OCI-LY3 (cell line): ENCODE data around the gene ZNF77.

ENCODE experiments used
- H2AFZ ChIP-seq: fragments of 200-600, 300-600 bp; shearing (Covaris generic); 2 replicates; pipeline ENCODE4 v1.6.0; 2014; ENCODE audit warnings: antibody characterized with exemption, low read depth, low read length
- H3K27ac ChIP-seq: fragments of 200-600, 300-600 bp; sonication (generic); 2 replicates; pipeline ENCODE4 v1.5.1; 2014; ENCODE audit warnings: mild to moderate bottlenecking, low read length, moderate library complexity, mixed read lengths
- H3K27me3 ChIP-seq: fragments of 200-600, 300-600 bp; sonication (generic); 2 replicates; pipeline ENCODE4 v1.6.1; 2014; ENCODE audit warnings: low read depth, low read length, mixed read lengths
- H3K36me3 ChIP-seq: fragments of 200-600, 300-600 bp; sonication (generic); replicated peaks from 2 replicates; pipeline ENCODE3; 2014; ENCODE audit warnings: low read depth, low read length, mixed read lengths
- H3K4me1 ChIP-seq: fragments of 300-600, 200-600 bp; sonication (generic); 2 replicates; pipeline ENCODE4 v1.6.1; 2014; ENCODE audit warnings: low read length, mixed read lengths
- H3K4me2 ChIP-seq: fragments of 200-600, 300-600 bp; sonication (generic); 2 replicates; pipeline ENCODE4 v1.6.1; 2014; ENCODE audit warnings: low read length, mixed read lengths
- H3K4me3 ChIP-seq: fragments of 300-600, 200-600 bp; sonication (generic); 2 replicates; pipeline ENCODE4 v1.5.1; 2014; ENCODE audit warnings: antibody characterized with exemption, mild to moderate bottlenecking, low read length, moderate library complexity
- H3K79me2 ChIP-seq: fragments of 300-600, 200-600 bp; shearing (Covaris generic); 2 replicates; pipeline ENCODE4 v1.6.1; 2014; ENCODE audit warnings: mild to moderate bottlenecking, low read length, mixed read lengths
- H3K9ac ChIP-seq: fragments of 300-600, 200-600 bp; shearing (Covaris generic); 2 replicates; pipeline ENCODE4 v1.6.0; 2014; ENCODE audit warnings: mild to moderate bottlenecking, low read length, moderate library complexity
- H3K9me3 ChIP-seq: fragments of 200-600, 300-600 bp; shearing (Covaris generic); 2 replicates; pipeline ENCODE4 v1.6.1; 2014; ENCODE audit warnings: low read length, mixed read lengths; ENCODE audit not compliant: insufficient read depth
- H4K20me1 ChIP-seq: fragments of 200-600, 300-600 bp; sonication (generic); 2 replicates; pipeline ENCODE4 v1.6.1; 2016; ENCODE audit warnings: low read length, mixed read lengths; ENCODE audit not compliant: insufficient read depth
- EZH2phosphoT487 ChIP-seq: fragments of 200-600 bp; shearing (Covaris generic); IDR thresholded peaks from 2 replicates; pipeline ENCODE4 v1.6.1; 2018; ENCODE audit warnings: antibody characterized with exemption, mixed run types, low read depth
- TF ChIP-seq, protein P1 (sequence below): fragments of 200-600, 300-600 bp; sonication (generic); IDR thresholded peaks from 2 replicates; pipeline ENCODE4 v1.5.1; 2014; ENCODE audit warnings: antibody characterized with exemption, low read length, low read depth

Gene ZNF77

DNA sequence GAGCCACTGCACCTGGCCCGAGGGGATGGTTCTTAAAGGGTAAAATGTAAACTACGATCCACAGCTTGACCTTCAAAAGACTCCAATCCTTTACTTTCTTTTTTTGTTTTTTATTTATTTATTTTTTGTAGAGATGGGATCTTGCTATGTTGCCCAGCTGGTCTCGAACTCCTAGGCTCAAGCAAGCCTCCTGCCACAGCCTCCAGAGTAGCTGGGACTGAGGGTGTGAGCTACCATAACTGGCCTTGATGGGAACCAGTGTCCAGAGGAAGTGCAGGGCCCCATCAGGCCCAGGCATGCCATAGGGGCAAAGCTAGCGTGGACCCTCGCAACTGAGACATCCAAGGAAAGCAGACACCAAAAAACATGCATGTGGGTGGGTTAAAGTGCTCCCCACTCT lies 18.4 kb upstream of the ZNF77 start:
- Histone ChIP-seq H4K20me1 (no peaks in the 10 kb centered on the region), H3K36me3 (no peaks in the 10 kb centered on the region), H3K4me2 (no peak overlapping the region), H3K4me1 (no peaks in the 10 kb centered on the region), H3K27ac (no peak overlapping the region), H3K4me3 (no peak overlapping the region), H3K79me2 (no peaks in the 10 kb centered on the region), H3K9ac (no peak overlapping the region), H3K27me3 (no peaks in the 10 kb centered on the region), H2AFZ (no peak overlapping the region), H3K9me3 (no peaks in the 10 kb centered on the region)
- no peak for TF ChIP-seq EZH2phosphoT487
- TF ChIP-seq, protein P1, sequence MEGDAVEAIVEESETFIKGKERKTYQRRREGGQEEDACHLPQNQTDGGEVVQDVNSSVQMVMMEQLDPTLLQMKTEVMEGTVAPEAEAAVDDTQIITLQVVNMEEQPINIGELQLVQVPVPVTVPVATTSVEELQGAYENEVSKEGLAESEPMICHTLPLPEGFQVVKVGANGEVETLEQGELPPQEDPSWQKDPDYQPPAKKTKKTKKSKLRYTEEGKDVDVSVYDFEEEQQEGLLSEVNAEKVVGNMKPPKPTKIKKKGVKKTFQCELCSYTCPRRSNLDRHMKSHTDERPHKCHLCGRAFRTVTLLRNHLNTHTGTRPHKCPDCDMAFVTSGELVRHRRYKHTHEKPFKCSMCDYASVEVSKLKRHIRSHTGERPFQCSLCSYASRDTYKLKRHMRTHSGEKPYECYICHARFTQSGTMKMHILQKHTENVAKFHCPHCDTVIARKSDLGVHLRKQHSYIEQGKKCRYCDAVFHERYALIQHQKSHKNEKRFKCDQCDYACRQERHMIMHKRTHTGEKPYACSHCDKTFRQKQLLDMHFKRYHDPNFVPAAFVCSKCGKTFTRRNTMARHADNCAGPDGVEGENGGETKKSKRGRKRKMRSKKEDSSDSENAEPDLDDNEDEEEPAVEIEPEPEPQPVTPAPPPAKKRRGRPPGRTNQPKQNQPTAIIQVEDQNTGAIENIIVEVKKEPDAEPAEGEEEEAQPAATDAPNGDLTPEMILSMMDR, result no peak

DNA sequence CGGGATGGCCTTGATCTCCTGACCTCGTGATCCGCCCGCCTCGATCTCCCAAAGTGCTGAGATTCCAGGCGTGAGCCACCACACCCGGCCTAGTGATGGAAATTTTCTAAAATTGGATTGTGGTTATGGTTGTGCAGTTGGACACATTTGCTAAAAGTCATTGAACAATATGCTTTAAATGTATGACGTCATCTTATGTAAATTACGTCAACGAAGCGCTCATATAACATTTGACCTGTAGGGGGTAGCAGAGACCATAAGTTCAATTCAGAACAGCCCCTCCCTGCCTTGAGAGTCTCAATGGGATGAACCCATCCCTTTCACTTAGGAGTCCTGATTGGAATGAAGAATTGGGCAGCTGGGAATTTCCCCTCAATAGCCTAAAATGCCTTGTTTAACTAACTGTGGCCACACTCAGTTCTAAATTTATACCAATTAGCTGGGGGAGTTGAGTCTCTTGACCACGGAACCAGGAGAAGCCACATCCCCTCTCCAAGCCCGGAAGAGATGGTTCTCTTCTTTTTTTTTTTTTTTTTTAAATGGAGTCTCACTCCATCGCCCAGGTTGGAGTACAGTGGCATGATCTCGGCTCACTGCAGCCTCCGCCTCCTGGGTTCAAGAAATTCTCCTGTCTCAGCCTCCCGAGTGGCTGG lies 17.4 kb upstream of the ZNF77 start:
- no peak overlapping the region for H3K4me3 ChIP-seq
- H3K4me1 ChIP-seq, result no peaks in the 10 kb centered on the region
- no peaks in the 10 kb centered on the region for H3K36me3 ChIP-seq
- no peaks in the 10 kb centered on the region for H4K20me1 ChIP-seq
- H2AFZ ChIP-seq, result no peak overlapping the region
- no peak overlapping the region for H3K27ac ChIP-seq
- H3K9me3 ChIP-seq, result no peaks in the 10 kb centered on the region
- H3K9ac ChIP-seq, result no peak overlapping the region
- H3K79me2 ChIP-seq, result no peaks in the 10 kb centered on the region
- H3K27me3 ChIP-seq, result no peaks in the 10 kb centered on the region
- TF ChIP-seq, protein P1, result peak; percentile 97
- TF ChIP-seq EZH2phosphoT487, result no peak
- 0 out of 2 replicates have a peak overlapping the region, but pooled peaks have one; percentile 1 for H3K4me2 ChIP-seq

DNA sequence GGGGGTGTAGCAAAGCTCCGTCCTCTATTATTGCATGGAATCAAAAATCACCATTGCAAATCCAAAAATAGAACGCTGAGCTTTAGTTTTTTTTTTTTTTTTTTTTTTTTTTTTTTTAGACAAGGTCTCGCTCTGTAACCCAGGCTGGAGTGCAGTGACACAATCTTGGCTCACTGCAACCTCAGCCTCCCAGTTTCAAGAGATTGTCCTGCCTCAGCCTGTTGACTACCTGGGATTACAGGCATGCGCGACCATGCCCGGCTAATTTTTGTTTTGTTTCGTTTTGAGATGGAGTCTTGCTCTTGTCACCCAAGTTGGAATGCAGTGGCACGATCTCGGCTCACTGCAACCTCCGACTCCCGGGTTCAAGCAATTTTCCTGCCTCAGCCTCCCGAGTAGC lies 15.3 kb upstream of the ZNF77 start:
- Histone ChIP-seq H3K27ac (no peak overlapping the region), H3K4me2 (no peak overlapping the region), H3K79me2 (no peaks in the 10 kb centered on the region)

DNA sequence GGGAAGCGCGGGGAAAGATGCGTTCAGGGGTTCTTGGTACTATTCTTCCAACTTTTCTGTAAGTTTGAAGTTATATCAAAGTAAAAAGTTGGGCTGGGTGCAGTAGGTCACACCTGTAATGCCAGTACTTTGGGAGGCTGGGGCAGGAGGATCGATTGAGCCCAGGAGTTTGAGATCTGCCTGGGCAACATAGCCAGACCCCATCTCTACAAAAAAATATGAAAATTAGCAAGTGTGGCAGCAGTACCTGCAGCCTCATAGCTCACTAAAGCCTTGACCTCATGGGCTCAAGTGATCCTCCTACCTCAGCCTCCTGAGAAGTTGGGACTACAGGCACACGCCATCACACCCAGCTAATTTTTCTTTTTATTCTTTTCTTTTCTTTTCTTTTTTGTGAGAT lies 12.4 kb upstream of the ZNF77 start:
- H3K4me3 ChIP-seq, result no peak overlapping the region
- H3K9ac ChIP-seq, result no peak overlapping the region
- H3K79me2 ChIP-seq, result no peaks in the 10 kb centered on the region
- H3K4me2 ChIP-seq, result no peak overlapping the region
- no peaks in the 10 kb centered on the region for H3K9me3 ChIP-seq
- H3K4me1 ChIP-seq, result no peaks in the 10 kb centered on the region
- no peaks in the 10 kb centered on the region for H3K27me3 ChIP-seq
- no peak overlapping the region for H2AFZ ChIP-seq
- no peak overlapping the region for H3K27ac ChIP-seq
- H3K36me3 ChIP-seq, result no peaks in the 10 kb centered on the region
- no peak for TF ChIP-seq EZH2phosphoT487
- TF ChIP-seq, protein P1, result no peak
- H4K20me1 ChIP-seq, result no peaks in the 10 kb centered on the region

More for the DNA sequence above, 15.3 kb upstream of the ZNF77 start:
- no peaks in the 10 kb centered on the region for H3K36me3 ChIP-seq
- H3K4me3 ChIP-seq, result no peak overlapping the region
- TF ChIP-seq EZH2phosphoT487, result no peak
- TF ChIP-seq, protein P1, result no peak
- H4K20me1 ChIP-seq, result no peaks in the 10 kb centered on the region
- no peaks in the 10 kb centered on the region for H3K27me3 ChIP-seq
- no peaks in the 10 kb centered on the region for H3K4me1 ChIP-seq
- H2AFZ ChIP-seq, result no peak overlapping the region
- H3K9me3 ChIP-seq, result no peaks in the 10 kb centered on the region
- H3K9ac ChIP-seq, result no peak overlapping the region
